Neutrophil (primary cell): ENCODE results near the gene CRYGC.

ENCODE experiments used
- H3K27ac ChIP-seq: fragments of 200-600 bp; sonication (generic); 2 replicates; pipeline ENCODE4 v1.5.1; 2016; ENCODE audit warnings: mild to moderate bottlenecking, moderate library complexity
- H3K27me3 ChIP-seq: fragments of 200-600 bp; sonication (generic); 2 replicates; pipeline ENCODE4 v1.6.0; 2016; ENCODE audit warnings: mild to moderate bottlenecking
- H3K36me3 ChIP-seq: fragments of 200-600 bp; sonication (generic); 2 replicates; pipeline ENCODE4 v1.5.1; 2017
- H3K4me1 ChIP-seq, 2 experiments: fragments of 200-600 bp in 1 of 2; sonication (generic) in 1 of 2; 1 replicate in 1 of 2; 2 replicates in 1 of 2; pipeline versions ENCODE4 v1.5.1 to v1.6.1; 2013 to 2016; ENCODE audit warnings: low read depth in 1 of 2, low read length in 1 of 2, mild to moderate bottlenecking in 1 of 2, moderate library complexity in 1 of 2; ENCODE audit not compliant: control insufficient read depth in 1 of 2, insufficient read depth in 1 of 2
- H3K4me3 ChIP-seq, 2 experiments: fragments of 200-600 bp in 1 of 2; sonication (generic) in 1 of 2; 1 replicate in 1 of 2; 2 replicates in 1 of 2; pipeline ENCODE4 v1.5.1; 2013 to 2016; ENCODE audit warnings: low read depth in 1 of 2, low read length in 1 of 2, mild to moderate bottlenecking in 1 of 2, moderate library complexity in 1 of 2
- H3K9me3 ChIP-seq: fragments of 200-600 bp; sonication (generic); 2 replicates; pipeline ENCODE4 v1.5.1; 2016
- CTCF ChIP-seq: fragments of 200-600 bp; sonication (generic); IDR thresholded peaks from 2 replicates; pipeline ENCODE4 v1.5.1; 2016; ENCODE audit warnings: antibody characterized with exemption

CRYGC gene

GRCh38 chr2:208150956-208151355 is 21.3 kb upstream of the CRYGC start:
- no peak overlapping the region for H3K4me3 ChIP-seq
- no peaks in the 10 kb centered on the region for H3K36me3 ChIP-seq
- H3K27me3 ChIP-seq: no peaks in the 10 kb centered on the region
- H3K4me1 ChIP-seq: peaks cover 0 to 4% of the 10 kb centered on the region in 2 experiments
- no peaks in the 10 kb centered on the region for H3K9me3 ChIP-seq
- H3K27ac ChIP-seq: no peak overlapping the region
- no peak for TF ChIP-seq CTCF

GRCh38 chr2:208150094-208150493 is 20.5 kb upstream of the CRYGC start:
- Histone ChIP-seq H3K4me1 (peaks cover 0 to 4% of the 10 kb centered on the region in 2 experiments), H3K36me3 (no peaks in the 10 kb centered on the region), H3K4me3 (no peak overlapping the region), H3K9me3 (no peaks in the 10 kb centered on the region), H3K27me3 (no peaks in the 10 kb centered on the region), H3K27ac (no peak overlapping the region)
- no peak for TF ChIP-seq CTCF

GRCh38 chr2:208148803-208149202 is 19.2 kb upstream of the CRYGC start:
- TF ChIP-seq CTCF: no peak
- no peak overlapping the region for H3K4me3 ChIP-seq
- H3K9me3 ChIP-seq: no peaks in the 10 kb centered on the region
- H3K27me3 ChIP-seq: no peaks in the 10 kb centered on the region
- H3K36me3 ChIP-seq: no peaks in the 10 kb centered on the region
- H3K4me1 ChIP-seq: peaks cover 0 to 4% of the 10 kb centered on the region in 2 experiments
- no peak overlapping the region for H3K27ac ChIP-seq

DNA sequence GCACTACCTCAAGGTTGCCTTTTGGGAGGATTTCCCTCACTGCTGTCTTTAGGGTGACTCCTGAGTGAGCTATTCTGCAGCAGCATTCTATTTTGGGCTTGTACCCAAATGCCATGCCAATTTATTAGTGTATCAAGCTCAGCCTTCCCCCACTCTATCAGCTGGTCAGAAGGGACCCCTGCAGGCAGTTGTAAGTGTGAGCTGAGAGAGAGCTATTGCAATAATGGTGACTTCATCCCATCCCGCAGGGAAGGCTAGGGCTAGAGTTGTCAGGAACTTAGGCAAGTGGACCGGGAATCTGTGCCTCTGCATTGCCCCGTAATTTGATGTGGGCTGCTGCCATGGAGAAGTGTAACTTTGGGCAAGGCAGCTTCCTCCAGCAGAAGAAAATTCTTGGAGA is 18.1 kb upstream of the CRYGC start:
- no peaks in the 10 kb centered on the region for H3K36me3 ChIP-seq
- H3K27ac ChIP-seq: no peak overlapping the region
- H3K4me3 ChIP-seq: no peak overlapping the region
- no peaks in the 10 kb centered on the region for H3K27me3 ChIP-seq
- H3K4me1 ChIP-seq: peaks cover 0 to 4% of the 10 kb centered on the region in 2 experiments
- H3K9me3 ChIP-seq: no peaks in the 10 kb centered on the region
- TF ChIP-seq CTCF: no peak

GRCh38 chr2:208147008-208147407 is 17.4 kb upstream of the CRYGC start:
- H3K9me3 ChIP-seq: no peaks in the 10 kb centered on the region
- peaks cover 0 to 4% of the 10 kb centered on the region in 2 experiments for H3K4me1 ChIP-seq
- H3K27me3 ChIP-seq: no peaks in the 10 kb centered on the region
- no peak overlapping the region for H3K27ac ChIP-seq
- TF ChIP-seq CTCF: no peak
- no peak overlapping the region for H3K4me3 ChIP-seq
- no peaks in the 10 kb centered on the region for H3K36me3 ChIP-seq

GRCh38 chr2:208146006-208146405 is 16.4 kb upstream of the CRYGC start, which contains the start of gene CRYGB:
TSS of gene CRYGB (minus strand) at chr2:208146158. CDS start at chr2:208146120, 38 bp downstream.
- no peaks in the 10 kb centered on the region for H3K9me3 ChIP-seq
- H3K4me1 ChIP-seq: peaks cover 0 to 4% of the 10 kb centered on the region in 2 experiments
- no peak for TF ChIP-seq CTCF
- H3K4me3 ChIP-seq: no peak within 1 kb of the TSS
- H3K36me3 ChIP-seq: no peaks in the 10 kb centered on the region
- H3K27me3 ChIP-seq: no peaks in the 10 kb centered on the region
- no peak within 1 kb of the TSS for H3K27ac ChIP-seq
